GM23338 (cell line): ENCODE results near the gene SSU72. TPM values are rescaled to one million over a fixed set of nuclear protein-coding genes. Genes with fewer than 3 reads are reported as not detected.

Source experiments
- ATAC-seq: fragments of 200-7000 bp; cut with Tn5 transposase; 3 replicates; pipeline ENCODE4 v1.9.1; 2020
- DNase-seq: peaks from one replicate; pipeline ENCODE4 v3.0.0-alpha.2; 2015; ENCODE audit warnings: low spot score
- H2AFZ ChIP-seq: fragments of 200-600 bp; sonication (generic); 2 replicates; pipeline ENCODE4 v1.8.0; 2016; ENCODE audit warnings: antibody characterized with exemption, mild to moderate bottlenecking, moderate library complexity
- H3F3A ChIP-seq: fragments of 200-600 bp; sonication (generic); replicated peaks from 2 replicates; pipeline ENCODE4 v1.8.0; 2017; ENCODE audit warnings: antibody characterized with exemption, mixed run types, low read depth
- H3K27ac ChIP-seq: fragments of 200-600 bp; sonication (generic); 2 replicates; pipeline ENCODE4 v1.6.1; 2016; ENCODE audit warnings: low read depth
- H3K27me3 ChIP-seq: fragments of 200-600 bp; sonication (generic); 2 replicates; pipeline ENCODE4 v1.8.0; 2016; ENCODE audit warnings: mild to moderate bottlenecking, mixed run types, moderate library complexity; ENCODE audit not compliant: insufficient read depth
- H3K36me3 ChIP-seq: fragments of 200-600 bp; sonication (generic); 2 replicates; pipeline ENCODE4 v1.8.0; 2016; ENCODE audit warnings: mild to moderate bottlenecking; ENCODE audit not compliant: insufficient read depth
- H3K4me1 ChIP-seq: fragments of 200-600 bp; sonication (generic); 2 replicates; pipeline ENCODE4 v1.8.0; 2016; ENCODE audit warnings: mild to moderate bottlenecking, moderate library complexity; ENCODE audit not compliant: insufficient read depth
- H3K4me2 ChIP-seq: fragments of 200-600 bp; sonication (generic); 2 replicates; pipeline ENCODE4 v1.7.1; 2017; ENCODE audit warnings: mixed run types
- H3K4me3 ChIP-seq: fragments of 200-600 bp; sonication (generic); 2 replicates; pipeline ENCODE4 v1.6.1; 2016; ENCODE audit warnings: mixed run types
- H3K79me2 ChIP-seq: fragments of 200-600 bp; sonication (generic); replicated peaks from 2 replicates; pipeline ENCODE4 v1.8.0; 2017; ENCODE audit warnings: mild to moderate bottlenecking; ENCODE audit not compliant: insufficient read depth
- H3K9me2 ChIP-seq: fragments of 200-600 bp; sonication (generic); 2 replicates; pipeline ENCODE4 v1.8.0; 2017; ENCODE audit not compliant: insufficient read depth
- H4K20me1 ChIP-seq: fragments of 200-600 bp; sonication (generic); replicated peaks from 2 replicates; pipeline ENCODE4 v1.8.0; 2017; ENCODE audit warnings: mild to moderate bottlenecking; ENCODE audit not compliant: insufficient read depth
- H3K27ac Mint-ChIP-seq: 2 replicates; pipeline ENCODE4 v1.8.0; 2020; ENCODE audit warnings: inconsistent platforms, mild to moderate bottlenecking, moderate library complexity, mixed read lengths
- H3K27me3 Mint-ChIP-seq: 3 replicates; pipeline ENCODE4 v1.8.0; 2022; ENCODE audit warnings: low read depth, mild to moderate bottlenecking, moderate library complexity, mixed read lengths, inconsistent platforms; ENCODE audit not compliant: insufficient read depth, poor library complexity
- H3K36me3 Mint-ChIP-seq: 3 replicates; pipeline ENCODE4 v1.8.0; 2021; ENCODE audit warnings: low read depth, mild to moderate bottlenecking, inconsistent platforms, moderate library complexity, mixed read lengths
- H3K4me1 Mint-ChIP-seq: 3 replicates; pipeline ENCODE4 v1.8.0; 2020; ENCODE audit warnings: mild to moderate bottlenecking, inconsistent platforms, mixed read lengths
- H3K4me3 Mint-ChIP-seq: 3 replicates; pipeline ENCODE4 v1.8.0; 2021; ENCODE audit warnings: moderate library complexity, mild to moderate bottlenecking, inconsistent platforms, mixed read lengths
- H3K9me3 Mint-ChIP-seq: 3 replicates; pipeline ENCODE4 v1.8.0; 2020; ENCODE audit warnings: moderate library complexity, mild to moderate bottlenecking, inconsistent platforms, mixed read lengths
- EZH2phosphoT487 ChIP-seq: fragments of 200-600 bp; sonication (generic); IDR thresholded peaks from one replicate; pipeline ENCODE4 v1.8.1; 2018; ENCODE audit warnings: antibody characterized with exemption; ENCODE audit not compliant: unreplicated experiment
- JUNB ChIP-seq: IDR thresholded peaks from one replicate; pipeline ENCODE4 v1.6.1; 2016; ENCODE audit warnings: antibody characterized with exemption; ENCODE audit not compliant: unreplicated experiment
- STAT1 ChIP-seq: IDR thresholded peaks from one replicate; pipeline ENCODE4 v1.6.1; 2016; ENCODE audit warnings: antibody characterized with exemption; ENCODE audit not compliant: unreplicated experiment
- ZNF114 ChIP-seq: fragments of 250-450 bp; sonication (Bioruptor Pico); IDR thresholded peaks from 2 replicates; pipeline ENCODE4 v1.5.0; 2020; ENCODE audit warnings: mild to moderate bottlenecking, moderate library complexity
- ZNF331 ChIP-seq: fragments of 250-450 bp; sonication (Bioruptor Pico); IDR thresholded peaks from 2 replicates; pipeline ENCODE4 v1.5.0; 2020; ENCODE audit warnings: low read depth, mild to moderate bottlenecking, moderate library complexity
- ZNF462 ChIP-seq: fragments of 250-450 bp; sonication (Bioruptor Pico); IDR thresholded peaks from 2 replicates; pipeline ENCODE4 v1.5.0; 2020; ENCODE audit warnings: mild to moderate bottlenecking, moderate library complexity
- polyA plus RNA-seq: library from polyadenylated mRNA; unstranded; fragments of >200 nt; fragmentation: Nextera tagmentation; extraction: Ambion mirVana; gene quantifications from 2 replicates; pipeline ENCODE4 v1.2.1, GENCODE V29; 2016
- total RNA-seq: library from RNA; depleted of rRNA; stranded (reverse); fragments of >200 nt; shearing (Covaris generic); gene quantifications from 2 replicates; pipeline ENCODE4 v1.2.3, GENCODE V29; 2014

SSU72 gene
- total and polyA plus RNA-seq, 2 experiments from 2014 or later: 148 to 248 TPM

DNA sequence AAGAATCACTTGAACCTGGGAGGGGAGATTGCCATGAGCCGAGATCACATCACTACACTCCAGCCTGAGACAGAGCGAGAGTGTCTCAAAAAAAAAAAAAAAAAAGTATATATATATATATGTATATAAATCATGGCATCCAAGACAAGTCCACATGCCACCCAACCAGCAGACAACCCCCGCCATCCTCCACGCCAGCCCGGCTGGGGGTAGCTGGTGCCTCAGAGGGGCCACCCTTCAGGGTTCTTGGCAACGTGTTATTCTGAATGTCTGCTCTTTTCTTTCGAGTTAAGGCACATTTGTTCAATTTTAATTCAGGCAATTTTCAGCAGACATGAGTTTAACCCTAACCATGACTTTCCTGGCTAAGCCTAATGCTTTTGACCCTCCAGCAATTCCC is 24.6 kb downstream of the SSU72 start:
- no peak overlapping the region for H2AFZ ChIP-seq

More for the DNA sequence above, 24.6 kb downstream of the SSU72 start:
- Mint-ChIP-seq H3K9me3 (no peaks in the 10 kb centered on the region; the same call in 2 of the 3 replicates), H3K27ac (no peak overlapping the region), H3K27me3 (peaks cover 6% of the 10 kb centered on the region), H3K4me3 (no peak overlapping the region), H3K36me3 (peaks cover 13% of the 10 kb centered on the region; the same call in 2 of the 3 replicates), H3K4me1 (no peaks in the 10 kb centered on the region)
- H3K4me1 ChIP-seq: no peaks in the 10 kb centered on the region
- no peaks in the 10 kb centered on the region for H3K27me3 ChIP-seq
- no peak overlapping the region for H3K27ac ChIP-seq
- no peak overlapping the region for H3K4me2 ChIP-seq
- no peak for TF ChIP-seq ZNF462 (CRISPR knock-in tag)
- TF ChIP-seq JUNB: no peak
- no peak for TF ChIP-seq ZNF114 (CRISPR knock-in tag)
- no peak for TF ChIP-seq EZH2phosphoT487
- no peak for TF ChIP-seq STAT1
- TF ChIP-seq ZNF331 (CRISPR knock-in tag): no peak
- peaks cover 13% of the 10 kb centered on the region for H3K79me2 ChIP-seq
- peaks cover 25% of the 10 kb centered on the region for H4K20me1 ChIP-seq
- 0 out of 2 replicates have a peak, but pooled peaks cover 15% of the 10 kb centered on the region for H3F3A ChIP-seq
- no peak for ATAC-seq
- H3K9me2 ChIP-seq: no peaks in the 10 kb centered on the region
- H3K36me3 ChIP-seq: no peaks in the 10 kb centered on the region
- no peak overlapping the region for H3K4me3 ChIP-seq
- no peak for DNase-seq
